NCI-H1105 treated with DMSO at 0.1 percent for 48 hours (cell line): Measurements from ENCODE around the gene OR51A7.
"Not testable (repeated sequence)": the region's sequence is repeated elsewhere in the genome, so short reads cannot be mapped to it uniquely, and the experiment has no call there.

Source experiments
- DNase-seq: peaks from one replicate; lab custom pipeline; 2025; lab: John Stamatoyannopoulos, UW

The OR51A7 gene

GRCh38 chr11:4955613-4956012 lies 52.0 kb downstream of the OR51A7 start, which contains the start of gene OR51A2:
TSS of gene OR51A2 (minus strand) at chr11:4955713. CDS start at chr11:4955713, 0 bp downstream.
- DNase-seq = not testable (repeated sequence)

GRCh38 chr11:4957396-4957795 lies 53.8 kb downstream of the OR51A7 start:
- no peak for DNase-seq
